GM19351 (cell line): Measurements from ENCODE around the gene MAB21L4.

Experiments
- ATAC-seq: cut with Tn5 transposase; IDR thresholded peaks from one replicate; pipeline ENCODE4 v1.9.1; 2021; ENCODE audit warnings: mild to moderate bottlenecking, moderate library complexity; ENCODE audit not compliant: unreplicated experiment

Gene MAB21L4

DNA sequence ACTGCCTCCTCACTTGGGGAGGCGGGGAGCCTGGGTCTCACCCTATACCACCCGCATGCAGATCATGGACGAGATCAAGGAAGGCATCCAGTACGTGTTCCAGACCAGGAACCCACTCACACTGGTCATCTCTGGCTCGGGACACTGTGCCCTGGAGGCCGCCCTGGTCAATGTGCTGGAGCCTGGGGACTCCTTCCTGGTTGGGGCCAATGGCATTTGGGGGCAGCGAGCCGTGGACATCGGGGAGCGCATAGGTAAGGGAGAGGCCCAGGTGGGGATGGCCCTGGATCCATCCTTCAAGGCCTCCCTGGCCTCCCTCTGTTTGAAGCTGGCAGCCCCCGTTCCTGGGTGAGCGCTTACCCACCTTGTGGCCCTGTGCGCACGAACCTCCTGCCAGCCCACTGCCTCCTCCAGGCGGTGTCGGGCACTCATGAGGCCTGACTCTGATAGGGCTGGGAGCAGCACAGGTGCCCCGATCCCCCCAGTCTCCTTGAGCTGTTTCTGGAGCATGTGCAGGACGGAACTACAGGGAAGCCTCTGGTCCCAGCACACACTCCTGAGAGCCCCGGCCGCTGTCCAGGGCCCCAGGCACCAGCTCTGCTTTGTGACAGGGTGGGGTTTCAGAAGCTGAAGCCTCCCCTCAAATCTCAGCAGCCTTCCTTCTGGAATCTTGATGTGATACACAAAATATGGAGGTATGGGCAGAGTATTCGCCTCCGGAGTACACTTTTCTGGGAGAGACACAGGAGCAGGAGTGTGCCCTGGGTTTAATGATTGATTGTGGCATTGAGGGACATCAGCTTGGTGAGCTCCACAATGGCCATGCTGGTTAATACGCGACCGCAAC, 26.6 kb downstream of the MAB21L4 start:
- no peak for ATAC-seq

DNA sequence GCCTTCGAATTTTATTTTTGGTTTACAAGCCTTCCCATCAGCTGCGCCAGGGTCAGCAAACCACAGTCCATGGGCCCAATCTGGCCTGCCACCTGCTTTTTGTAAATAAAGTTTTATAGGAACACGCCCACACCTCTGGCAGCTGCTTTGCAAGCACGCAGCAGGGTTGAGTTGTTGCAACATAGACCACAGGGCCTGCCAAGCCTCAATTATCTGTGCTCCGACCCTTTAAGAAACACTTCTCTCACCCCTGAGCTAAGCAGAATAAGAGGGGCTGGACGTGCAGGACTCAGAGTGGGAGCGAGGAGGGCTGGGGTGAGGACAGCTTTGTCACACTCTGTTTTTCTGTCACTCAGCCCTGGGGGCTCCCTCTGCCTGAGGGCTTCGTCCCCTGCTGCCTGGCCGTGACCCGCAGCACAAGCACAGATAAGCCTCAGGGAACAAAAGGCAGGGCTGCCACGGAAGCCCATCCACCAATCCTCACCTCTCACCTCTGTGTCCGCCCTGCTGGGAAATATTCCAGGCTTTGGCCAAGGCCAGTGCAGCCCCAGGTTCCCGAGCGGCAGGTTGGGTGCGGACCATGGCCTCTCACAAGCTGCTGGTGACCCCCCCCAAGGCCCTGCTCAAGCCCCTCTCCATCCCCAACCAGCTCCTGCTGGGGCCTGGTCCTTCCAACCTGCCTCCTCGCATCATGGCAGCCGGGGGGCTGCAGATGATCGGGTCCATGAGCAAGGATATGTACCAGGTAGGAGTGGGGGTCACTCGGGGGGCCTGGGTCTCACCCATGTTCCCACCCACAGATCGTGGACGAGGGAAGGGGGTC, 27.5 kb downstream of the MAB21L4 start, which contains the start of gene AGXT:
Gene AGXT, plus strand, starts transcription at position 539 of the 823 bp plus-strand sequence. Its CDS starts 42 bp downstream, at position 581.
- no peak for ATAC-seq

DNA sequence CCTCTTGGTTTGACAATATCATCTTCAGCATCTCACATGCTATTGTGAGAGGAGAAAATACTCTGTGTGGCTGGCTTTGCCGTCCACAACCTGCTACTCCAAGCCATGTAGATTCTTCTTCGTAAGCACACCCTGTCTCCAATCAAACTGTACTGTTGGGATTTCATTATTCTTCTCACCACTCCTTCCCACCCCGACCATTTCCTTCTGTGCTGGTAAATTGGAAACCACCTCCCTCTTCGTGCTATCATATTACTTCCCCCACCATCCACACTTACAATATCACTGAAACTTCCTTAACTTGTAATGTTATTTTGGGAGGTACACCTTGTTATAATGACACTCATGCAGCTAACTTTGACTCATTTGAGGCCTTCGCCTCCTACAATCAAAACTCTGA, 30.6 kb downstream of the MAB21L4 start:
- no peak for ATAC-seq

DNA sequence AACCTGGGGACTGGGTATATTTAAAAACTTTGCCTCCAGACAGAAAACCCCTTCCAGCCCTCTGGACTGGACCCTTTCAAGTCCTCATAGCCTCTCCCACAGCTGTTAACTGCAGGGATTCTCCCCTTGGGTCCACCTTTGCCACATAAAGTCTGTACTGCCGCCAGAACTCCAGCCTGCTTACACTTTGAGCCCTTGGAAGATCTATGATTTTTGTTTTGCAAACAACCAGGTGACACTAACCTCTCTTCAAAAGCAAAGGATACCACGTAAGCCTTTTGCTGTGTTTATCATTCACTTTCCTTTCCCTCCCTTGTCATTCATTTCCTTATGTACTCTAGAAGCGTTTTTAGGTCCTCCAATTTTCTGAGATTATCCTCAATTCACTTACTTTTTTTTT, 31.5 kb downstream of the MAB21L4 start:
- no peak for ATAC-seq

DNA sequence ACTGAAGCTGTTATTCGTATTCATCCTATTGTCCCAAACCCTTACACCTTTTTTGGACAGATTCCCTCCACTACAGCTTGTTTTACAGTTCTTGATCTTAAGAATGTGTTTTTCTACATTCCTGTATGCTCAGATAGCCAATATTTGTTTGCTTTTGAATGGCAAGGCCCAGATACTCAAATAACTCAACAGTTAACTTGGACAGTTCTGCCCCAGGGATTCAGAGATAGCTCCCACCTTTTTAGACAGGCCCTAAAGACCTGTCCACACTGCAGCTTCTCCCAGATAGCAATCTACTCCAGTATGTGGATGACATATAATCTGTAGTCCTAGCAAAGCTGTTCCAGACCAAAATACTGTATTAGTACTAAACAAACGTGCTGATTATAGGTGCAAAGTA, 34.4 kb downstream of the MAB21L4 start:
- ATAC-seq = no peak

DNA sequence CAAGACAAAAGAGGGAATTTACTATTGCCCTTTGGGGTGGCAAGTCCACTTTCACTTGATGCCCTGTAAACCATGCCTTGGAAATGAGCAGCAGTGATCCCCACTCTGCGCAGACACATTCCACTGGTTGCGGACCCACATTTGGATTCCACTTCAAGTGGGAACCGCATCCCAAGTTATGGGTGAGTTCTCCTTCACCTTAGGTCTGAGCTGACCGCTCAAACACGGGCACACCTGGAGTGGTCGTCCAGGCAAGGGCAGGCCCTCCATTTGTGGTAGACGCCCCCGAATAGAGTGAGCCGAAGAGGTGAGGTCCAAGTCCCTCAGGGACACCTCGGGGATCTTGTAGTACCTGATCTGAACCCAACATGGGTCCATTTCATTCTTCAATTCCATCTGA, 37.1 kb downstream of the MAB21L4 start:
- no peak for ATAC-seq

DNA sequence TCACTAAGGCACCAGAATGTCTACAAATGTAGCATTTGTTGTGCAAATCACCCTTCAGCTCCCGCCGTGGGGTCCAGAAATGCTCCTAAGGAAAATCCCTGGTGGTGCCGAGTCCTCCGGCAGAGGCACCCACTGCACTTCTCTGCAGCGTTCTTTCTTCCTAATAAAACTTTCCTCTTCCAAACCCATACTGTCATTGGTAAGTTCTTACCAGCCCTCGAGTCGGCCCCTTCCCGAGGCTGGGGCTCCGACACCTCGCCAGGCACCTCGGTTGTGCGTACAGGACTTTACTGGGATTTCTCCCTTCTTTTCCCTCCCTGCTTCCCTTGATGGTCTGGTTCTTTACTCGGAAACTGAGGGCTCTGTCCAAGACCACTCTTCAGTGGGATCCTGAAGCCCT, 37.6 kb downstream of the MAB21L4 start:
- no peak for ATAC-seq

DNA sequence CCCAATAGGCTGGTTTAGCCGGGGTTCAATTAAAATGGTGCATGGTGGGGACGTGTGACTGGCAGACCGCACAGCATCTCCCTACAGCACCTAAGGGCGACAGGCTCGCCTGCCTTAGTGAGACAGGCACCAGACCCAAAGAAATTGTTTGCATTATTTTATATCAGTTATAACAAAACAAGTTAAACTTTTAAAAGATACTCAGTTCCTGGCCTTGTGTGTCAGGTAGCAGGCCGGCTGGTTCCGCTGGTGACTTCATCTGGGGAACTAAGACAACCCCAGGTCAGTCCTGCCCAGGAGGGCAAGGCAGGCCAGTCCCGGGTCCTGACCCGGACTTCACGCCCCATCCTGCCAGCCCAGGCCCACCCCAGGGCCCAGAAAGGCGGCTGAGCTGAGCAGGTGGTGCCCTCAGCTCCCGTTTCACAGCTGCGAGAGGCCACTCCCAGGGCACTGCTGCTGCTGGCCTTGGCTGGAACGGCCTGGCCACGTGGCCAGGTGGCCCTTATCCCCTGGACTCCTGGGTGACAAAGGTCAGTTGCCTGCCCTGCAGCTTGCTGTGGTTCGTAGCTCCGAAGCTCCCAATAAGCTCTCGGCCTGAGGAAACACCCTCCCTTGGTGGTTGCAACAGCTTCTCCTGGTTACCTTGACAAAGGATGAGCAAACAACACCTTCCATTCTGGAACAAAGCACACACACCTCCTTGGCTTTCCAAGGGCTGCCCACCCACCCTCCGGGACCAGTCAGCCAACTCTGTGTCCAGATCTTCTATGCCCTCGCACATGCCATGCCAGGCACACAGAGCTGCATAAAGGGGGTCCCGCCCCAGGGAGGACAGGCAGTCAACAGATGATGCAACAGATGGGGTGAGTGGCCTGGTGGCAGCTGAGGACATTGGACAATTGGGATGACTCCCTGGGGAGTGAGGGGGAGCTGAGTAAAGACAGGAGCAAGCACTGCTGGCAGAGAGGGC, 38.6 kb downstream of the MAB21L4 start:
- no peak for ATAC-seq

DNA sequence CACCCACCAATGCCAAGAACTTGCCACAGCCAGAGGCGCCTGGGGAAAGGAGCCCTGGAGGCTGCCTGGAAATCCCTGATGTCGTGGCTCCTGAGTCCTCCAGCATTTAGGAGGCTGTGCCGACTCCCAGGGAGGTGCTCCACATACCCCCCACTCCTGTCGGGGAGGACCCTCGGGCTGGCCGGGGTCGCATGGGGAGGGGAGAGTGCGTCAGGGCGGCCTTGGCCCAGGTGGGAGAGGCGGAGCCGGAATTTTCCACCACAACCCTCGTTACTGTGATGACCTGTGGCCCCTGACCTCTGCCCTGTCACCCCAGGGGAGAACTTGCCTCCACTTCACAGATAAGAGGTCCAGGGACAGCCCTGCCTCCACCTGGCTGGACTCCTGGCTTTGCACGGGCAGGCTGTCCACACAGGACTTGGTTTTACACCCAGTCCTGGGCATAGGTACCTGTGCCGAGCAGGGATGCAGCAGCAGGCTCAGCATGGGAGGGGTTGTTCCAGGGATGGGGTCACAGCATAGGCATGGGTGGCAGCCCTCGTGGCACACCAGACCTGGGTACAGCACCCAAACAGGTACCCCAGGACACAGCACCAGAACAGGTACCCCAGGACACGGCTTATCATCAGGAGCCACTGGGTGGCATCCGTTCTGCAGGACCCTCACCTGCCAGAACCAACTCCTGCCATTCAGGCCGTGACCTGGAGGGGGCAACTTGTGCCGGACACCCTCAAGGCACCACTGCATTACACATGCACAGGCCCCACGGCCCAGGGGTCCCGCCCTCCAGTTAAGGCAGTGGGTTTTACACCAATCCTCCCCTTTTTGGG, 39.6 kb downstream of the MAB21L4 start:
- no peak for ATAC-seq

DNA sequence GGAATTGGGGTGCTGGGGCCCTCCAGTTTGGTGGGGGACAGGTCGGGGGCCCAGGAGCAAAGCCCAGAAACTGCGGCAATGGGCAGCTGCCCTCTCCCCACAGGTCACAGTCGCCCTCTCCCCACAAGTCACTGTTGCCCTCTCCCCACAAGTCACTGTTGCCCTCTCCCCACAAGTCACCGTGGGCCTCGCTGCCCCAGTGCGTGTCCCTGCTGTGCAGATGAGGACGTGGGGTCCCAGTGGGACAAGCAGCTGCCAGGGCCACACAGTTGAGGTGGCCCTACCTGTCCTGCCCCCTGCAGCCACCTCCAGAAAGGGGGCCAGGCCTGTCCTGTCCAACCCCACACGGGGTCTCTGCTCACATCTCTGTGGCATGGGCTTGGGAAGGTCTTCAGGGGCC, 40.3 kb downstream of the MAB21L4 start:
- ATAC-seq = no peak

DNA sequence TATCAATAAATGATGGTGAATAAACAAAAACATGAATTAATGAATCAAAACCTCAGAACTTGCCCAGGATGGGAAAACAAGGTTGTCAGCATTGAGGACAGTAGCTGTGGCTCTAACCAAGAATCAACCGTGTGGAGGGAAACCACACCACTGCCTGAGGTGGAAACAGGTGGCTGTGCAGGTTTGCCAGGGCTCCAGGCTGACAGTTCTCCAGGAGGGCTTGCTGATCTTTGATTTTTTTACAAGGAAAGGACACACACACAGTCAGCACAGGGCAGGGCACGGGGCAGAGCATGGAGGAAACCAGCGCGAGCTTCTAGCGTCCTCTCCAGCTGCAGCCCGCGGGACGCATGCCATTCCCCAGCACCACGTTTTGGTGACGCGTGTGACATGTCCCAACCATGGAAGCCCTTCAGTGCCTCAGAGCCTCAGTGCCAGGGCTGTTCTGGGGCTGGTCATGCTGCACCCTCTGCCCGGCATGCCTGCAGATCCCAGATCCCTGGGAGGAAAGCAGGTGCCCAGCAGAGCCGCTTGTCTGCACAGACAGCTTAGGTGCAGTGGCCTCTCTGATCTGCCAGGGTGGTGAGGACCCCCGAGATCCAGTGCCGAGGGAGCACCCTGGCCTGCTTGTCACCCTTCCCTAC, 43.2 kb downstream of the MAB21L4 start:
- no peak for ATAC-seq

DNA sequence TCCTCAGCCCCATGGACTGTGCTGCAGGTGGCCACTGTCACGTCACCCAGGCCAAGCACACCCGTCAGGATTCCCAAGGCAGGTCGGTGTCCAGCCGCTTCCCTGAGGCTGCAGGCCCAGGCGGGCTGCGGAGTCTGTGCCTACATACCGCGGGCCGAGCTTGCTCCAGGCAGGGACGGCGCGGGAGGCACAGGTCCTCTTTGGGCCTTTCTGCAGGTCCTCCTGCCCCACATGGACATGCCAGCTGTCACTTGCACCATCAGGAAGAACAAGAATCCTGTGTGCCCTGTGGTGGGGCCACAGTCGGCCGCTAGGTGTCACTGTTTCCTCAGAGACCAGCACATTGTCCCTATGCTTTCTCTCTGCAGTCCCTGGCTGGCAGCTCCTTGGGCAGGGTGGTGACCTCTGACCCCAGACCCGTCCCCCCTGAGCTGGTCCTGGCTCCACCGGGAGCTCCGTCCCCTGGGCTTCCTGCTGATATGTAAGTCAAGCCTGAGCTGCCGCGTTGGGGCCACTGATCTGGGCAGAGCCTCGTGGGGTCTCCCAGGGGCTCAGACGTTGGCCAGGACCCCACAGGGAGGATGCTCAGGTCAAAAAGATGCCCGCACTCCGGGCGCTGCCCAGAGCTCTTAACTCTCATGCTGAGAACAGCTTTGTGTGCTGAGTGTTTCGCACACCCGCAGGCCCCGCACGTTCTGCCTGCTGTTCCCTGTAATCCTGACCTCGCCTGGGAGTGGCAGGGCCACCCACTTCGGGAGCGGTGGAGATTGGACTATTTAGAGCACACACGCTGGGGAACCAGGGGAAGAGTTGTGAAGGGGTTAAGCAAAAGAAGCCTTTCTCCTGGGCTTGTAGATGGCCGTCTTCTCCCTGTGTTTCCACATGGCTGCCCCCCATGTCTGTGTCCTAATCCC, 44.6 kb downstream of the MAB21L4 start:
- ATAC-seq = peak; percentile 61

DNA sequence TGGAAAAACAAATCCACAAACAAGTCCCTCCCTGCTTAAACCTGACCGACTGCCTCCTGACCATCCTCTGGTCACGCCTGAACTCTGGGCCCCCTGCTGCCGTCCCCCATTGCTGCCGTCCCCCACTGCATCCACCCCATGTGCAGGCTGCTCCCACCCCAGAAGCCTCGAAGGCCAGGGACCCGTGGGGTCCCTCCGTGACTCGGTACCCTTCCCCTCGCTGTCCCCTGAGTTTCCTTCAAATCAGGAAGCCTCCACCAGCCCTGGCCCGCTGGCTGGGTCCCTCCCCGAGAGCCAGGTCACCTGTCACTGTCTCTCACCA, 45.2 kb downstream of the MAB21L4 start:
- no peak for ATAC-seq

DNA sequence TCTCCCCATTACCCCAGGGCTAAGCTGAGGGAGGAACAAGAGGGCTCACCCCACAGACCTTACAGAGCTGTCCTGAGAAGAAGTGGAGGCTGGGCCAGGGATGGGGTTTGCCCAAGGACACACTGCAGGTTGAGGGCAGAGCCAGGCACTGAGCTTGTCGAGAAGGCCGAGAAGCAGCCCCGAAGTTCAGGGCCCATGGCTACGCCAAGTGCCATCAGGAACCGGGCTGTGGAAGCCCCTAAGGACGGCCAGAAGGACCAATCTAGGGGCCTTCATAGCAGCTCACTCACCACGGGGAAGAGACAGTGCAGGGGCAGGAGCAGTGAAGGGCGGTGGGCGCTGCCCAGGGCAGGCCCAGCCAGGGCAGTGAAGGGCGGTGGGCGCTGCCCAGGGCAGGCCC, 45.9 kb downstream of the MAB21L4 start:
- no peak for ATAC-seq

DNA sequence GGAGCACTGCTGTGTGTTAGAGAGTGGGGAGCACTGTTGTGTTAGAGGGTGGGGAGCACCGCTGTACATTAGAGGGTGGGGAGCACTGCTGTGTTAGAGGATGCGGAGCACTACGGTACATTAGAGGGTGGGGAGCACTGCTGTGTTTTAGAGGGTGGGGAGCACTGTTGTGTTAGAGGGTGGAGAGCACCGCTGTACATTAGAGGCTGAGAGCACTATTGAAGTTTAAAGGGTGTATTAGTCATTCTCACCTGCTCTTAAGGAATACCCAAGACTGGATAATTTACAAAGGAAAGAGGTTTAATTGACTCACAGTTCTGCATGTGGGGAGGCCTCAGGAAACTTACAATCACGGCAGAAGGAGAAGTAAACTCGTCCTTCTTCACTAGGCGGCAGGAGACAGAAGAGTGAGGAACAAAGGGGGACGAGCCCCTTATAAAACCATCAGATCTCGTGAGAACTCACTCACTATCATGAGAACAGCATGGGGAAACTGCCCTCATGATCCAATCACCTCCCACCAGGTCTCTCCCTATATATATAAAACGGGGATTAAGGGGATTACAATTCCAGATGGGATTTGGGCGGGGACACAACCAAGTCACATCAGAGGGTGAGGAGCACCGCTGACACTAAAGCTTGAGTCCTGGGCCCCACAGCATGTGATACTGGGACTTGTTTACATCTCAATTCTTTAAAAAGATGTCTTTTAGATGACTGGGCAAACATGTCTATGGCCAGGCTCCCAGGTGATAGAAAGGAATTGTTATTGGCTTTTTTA, 46.9 kb downstream of the MAB21L4 start:
- ATAC-seq = no peak

DNA sequence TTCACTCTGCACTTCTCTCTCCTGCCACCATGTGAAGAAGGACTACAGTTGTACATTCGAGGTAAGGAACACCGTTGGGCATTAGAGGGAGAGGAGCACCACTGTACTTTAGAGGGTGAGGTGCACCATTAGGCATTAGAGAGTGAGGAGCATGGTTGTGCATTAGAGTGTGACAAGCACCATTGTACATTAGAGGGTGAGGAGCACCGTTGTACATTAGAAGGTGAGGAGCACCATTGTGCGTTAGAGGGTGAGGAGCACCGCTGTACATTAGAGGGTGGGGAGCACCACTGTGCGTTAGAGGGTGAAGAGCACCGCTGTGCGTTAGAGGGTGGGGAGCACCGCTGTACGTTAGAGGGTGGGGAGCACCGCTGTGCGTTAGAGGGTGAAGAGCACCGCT, 48.1 kb downstream of the MAB21L4 start:
- no peak for ATAC-seq

DNA sequence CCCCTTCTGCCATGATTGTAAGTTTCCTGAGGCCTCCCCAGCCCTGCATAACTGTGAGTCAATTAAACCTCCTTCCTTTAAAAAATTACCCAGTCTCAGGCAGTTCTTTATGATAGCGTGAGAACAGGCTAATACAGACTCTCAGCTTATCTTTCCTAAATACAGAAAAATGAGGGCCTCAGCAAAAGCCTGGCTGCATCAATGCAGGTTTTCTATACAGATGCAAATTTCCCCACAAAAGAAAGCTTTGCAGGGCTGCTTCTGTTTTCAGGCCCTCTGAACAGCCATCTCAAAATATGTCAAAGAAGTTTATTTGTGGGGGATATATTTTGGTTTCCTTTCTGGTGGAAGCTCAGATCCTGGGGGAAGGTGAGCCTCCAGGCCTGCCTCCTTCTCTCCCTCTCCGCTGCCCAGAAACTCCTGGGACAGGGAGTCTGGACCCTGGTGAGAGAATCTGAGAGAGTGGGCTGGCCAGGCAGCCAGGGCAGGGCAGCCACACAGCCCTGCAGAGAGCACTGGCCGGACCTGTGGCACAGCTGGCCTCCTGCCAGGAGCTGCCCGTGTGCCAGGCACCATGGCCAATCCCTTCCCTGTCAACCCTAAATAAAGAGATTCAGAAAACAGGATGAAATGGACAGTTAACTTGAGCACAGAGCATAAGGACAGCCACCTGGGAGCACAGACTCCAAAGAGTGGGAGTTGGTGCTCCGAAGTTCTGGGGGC, 48.9 kb downstream of the MAB21L4 start:
- no peak for ATAC-seq
